ENCODE data around the gene NBDY.
"Not testable (repeated sequence)": the region's sequence is repeated elsewhere in the genome, so short reads cannot be mapped to it uniquely, and the experiment has no call there.

NBDY gene

GRCh38 chrX:56802921-56803849 lies 74.1 kb downstream of the NBDY start:
- peak; percentile 71 for DNase-seq

- DNase-seq, result no peak
Measured at GRCh38 chrX:56803850-56804681, 75.0 kb downstream of the NBDY start.

- no peak for DNase-seq
Measured at GRCh38 chrX:56804867-56805266, 75.8 kb downstream of the NBDY start.

- DNase-seq, result no peak
Measured at GRCh38 chrX:56805399-56805798, 76.4 kb downstream of the NBDY start.

GRCh38 chrX:56806176-56806575 lies 77.1 kb downstream of the NBDY start:
- not testable (repeated sequence) for DNase-seq

GRCh38 chrX:56811599-56811998 lies 82.6 kb downstream of the NBDY start:
- no peak for DNase-seq

- peak; percentile 72 for DNase-seq
Measured at GRCh38 chrX:56812515-56813105, 83.6 kb downstream of the NBDY start.

GRCh38 chrX:56813318-56813837 lies 84.3 kb downstream of the NBDY start:
- peak; percentile 93 for DNase-seq

GRCh38 chrX:56817179-56817578 lies 88.1 kb downstream of the NBDY start:
- DNase-seq, result no peak

- no peak for DNase-seq
Measured at GRCh38 chrX:56826020-56826419, 97.0 kb downstream of the NBDY start.

- DNase-seq, result no peak
Measured at GRCh38 chrX:56833626-56834025, 104.6 kb downstream of the NBDY start.

- no peak for DNase-seq
Measured at GRCh38 chrX:56853436-56853835, 124.4 kb downstream of the NBDY start.

GRCh38 chrX:56857042-56857441 lies 128.0 kb downstream of the NBDY start:
- DNase-seq, result no peak

GRCh38 chrX:56860888-56861287 lies 131.8 kb downstream of the NBDY start:
- no peak for DNase-seq

Data from hematopoietic multipotent progenitor cell treated with erythropoietin and hydrocortisone succinate and interleukin-3 and kit ligand, for 8 days (in vitro differentiated cells).